GM21423 (cell line): ENCODE measurements around the gene ROBO4.

ENCODE experiments used
- ATAC-seq: cut with Tn5 transposase; IDR thresholded peaks from one replicate; pipeline ENCODE4 v1.9.1; 2021; ENCODE audit warnings: mild to moderate bottlenecking, moderate library complexity; ENCODE audit not compliant: unreplicated experiment

Gene ROBO4

DNA sequence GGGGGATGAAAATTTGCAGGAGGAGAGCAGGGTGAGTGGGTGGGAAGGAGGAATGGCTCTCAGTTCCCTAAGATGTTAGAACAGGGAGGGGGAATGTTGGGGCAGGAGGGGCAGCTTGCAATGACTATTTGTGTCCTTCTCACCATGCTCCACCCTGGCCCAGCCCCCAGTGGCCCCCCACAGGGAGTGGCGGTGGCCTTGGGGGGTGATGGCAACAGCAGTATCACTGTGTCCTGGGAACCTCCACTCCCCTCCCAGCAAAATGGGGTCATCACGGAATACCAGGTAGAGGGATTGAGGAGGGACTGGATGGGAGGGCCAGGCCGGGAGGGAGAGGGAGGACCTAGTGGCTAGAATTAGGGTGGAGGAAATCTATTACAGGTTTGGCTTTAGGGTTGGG lies 22.3 kb downstream of the ROBO4 start:
- no peak for ATAC-seq

DNA sequence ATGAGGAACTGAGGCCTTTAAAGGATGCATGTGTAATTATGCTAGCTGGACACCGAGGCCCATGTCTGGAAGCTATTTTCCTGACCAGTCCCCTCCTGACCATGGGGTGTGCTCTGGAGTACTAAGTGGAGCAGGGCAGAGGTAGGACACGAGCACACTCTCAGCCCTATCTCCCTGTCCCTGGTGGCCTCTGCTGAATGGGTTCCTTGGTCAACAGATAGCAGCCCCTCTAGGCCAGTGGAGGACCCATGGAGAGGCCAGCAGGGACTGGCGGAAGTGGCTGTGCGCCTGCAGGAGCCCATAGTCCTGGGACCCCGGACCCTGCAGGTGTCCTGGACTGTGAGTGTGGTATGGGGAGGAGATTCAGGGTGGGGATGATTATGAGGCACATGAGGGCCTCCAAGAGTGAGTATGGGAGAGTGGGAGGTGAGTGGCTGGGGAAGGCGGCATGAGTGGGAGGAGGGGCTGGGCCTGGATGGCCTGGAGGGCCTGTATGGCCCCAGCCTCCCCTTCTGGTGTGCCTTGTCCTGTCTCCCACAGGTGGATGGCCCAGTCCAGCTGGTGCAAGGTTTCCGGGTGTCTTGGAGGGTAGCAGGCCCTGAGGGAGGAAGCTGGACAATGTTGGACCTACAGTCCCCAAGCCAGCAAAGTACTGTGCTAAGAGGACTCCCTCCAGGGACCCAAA lies 23.0 kb downstream of the ROBO4 start:
- no peak for ATAC-seq

- no peak for ATAC-seq
These were observed 23.7 kb downstream of the ROBO4 start for GRCh38 chr11:124873951-124874350.

- ATAC-seq = no peak
These were observed 24.9 kb downstream of the ROBO4 start for GRCh38 chr11:124872741-124873140.

GRCh38 chr11:124872280-124872679 lies 25.4 kb downstream of the ROBO4 start:
- no peak for ATAC-seq

DNA sequence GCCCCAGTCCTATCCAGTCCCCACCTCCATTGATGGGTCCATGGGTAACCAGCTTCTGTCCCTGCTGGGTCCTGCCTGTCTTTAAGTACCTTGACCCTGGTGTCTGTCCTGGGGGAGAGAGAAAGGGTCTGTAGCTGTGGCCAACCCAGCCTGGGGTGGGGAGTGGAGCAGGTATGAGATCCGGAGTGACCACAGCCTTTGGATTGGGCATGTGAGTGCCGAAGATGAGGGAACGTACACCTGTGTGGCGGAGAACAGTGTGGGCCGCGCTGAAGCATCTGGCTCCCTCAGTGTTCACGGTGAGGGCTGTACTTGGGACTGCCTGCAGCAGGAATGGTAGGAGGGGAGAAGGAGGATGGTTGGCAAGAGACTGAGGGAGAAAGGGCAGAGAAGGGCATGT lies 27.2 kb downstream of the ROBO4 start:
- no peak for ATAC-seq

DNA sequence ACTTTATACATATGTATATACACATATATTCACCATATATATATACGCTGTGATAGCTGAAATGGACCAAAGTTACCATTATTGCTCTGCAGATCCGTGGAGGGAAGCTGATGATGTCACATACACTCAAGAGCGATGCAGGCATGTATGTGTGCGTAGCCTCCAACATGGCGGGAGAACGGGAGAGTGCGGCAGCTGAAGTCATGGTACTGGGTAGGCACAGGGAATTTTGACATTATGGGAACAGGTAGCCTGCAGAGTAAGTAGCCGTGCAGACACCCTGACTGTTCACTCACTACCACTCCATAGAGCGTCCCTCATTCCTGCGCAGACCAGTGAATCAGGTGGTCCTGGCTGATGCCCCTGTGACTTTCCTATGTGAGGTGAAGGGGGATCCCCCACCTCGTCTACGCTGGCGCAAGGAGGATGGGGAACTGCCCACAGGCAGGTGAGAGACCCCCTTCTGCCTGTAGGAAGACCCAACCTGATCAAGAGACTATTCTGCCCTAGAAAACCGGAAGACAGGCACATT lies 27.7 kb downstream of the ROBO4 start:
- ATAC-seq = no peak

DNA sequence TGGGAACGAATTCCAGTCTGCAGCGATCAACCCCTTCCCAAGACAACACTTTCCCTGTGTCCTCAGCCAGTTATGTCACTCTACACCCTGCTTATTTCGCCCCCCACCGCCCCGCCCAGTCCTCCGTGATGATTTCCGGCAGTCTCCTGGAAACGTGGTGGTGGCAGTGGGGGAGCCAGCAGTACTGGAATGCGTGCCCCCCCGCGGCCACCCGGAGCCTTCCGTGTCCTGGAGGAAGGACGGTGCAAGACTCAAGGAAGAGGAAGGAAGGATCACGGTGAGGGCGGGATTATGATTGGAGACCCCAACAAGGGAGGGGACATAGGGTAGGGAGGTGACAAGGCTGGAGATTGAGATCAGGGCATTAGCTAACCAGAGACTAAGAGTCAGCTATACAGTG lies 28.3 kb downstream of the ROBO4 start:
- ATAC-seq = no peak

DNA sequence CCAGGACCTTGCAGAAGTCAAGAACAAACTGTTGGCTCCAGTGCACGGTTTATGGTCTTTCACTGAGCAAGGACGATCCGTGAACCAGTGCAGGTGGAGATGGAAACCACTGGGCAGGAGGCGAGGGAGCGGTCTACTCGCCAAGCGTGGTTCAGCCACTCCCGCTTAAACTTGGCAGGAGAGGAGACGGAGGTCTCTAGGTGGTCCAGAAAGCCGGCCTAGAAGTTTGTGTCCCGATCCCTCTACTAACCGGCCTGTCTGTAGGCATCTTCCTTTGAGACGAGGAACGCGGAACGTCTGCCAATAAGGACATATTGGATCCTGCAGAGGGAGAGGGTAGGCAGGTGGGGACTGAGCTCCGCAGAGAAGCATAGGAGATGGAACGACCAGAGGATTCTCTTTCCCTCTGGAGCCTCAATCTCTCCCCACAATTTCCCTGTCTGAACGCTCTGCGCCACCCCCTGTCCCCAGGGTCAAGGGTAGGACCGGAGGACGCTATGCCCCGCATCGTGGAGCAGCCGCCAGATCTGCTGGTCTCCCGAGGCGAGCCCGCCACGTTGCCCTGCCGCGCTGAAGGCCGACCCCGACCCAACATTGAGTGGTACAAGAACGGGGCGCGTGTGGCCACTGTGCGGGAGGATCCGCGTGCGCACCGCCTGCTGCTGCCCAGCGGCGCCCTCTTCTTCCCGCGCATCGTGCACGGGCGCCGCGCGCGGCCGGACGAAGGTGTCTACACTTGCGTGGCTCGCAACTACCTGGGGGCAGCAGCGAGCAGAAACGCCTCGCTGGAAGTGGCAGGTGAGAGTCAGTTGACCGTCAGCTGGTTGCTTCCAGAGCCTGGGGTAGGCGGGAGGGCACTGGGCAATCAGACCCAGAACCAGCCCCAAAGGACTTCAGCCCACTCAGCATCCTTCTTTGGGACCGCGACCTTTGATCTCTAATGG lies 29.1 kb downstream of the ROBO4 start:
- ATAC-seq = no peak

DNA sequence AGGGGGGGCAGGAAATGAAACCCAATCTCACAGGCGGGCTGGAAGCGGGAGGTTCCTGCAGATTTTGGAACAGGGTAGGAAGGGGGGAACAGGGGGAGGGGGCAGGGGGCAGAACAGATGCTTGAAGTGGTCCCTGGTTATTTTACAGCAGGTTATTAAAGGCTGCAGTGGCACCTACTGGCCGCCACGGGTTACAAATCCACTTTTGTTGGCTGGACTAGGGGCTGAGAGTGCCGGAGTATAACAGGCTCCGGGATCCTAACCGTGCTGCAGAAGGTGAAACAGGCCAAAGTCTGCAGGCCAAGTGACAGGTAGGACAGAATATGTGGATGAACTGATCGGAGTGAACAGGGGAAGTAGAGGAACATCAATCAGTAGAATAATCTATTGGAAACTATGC lies 30.0 kb downstream of the ROBO4 start:
- ATAC-seq = no peak

GRCh38 chr11:124865902-124866851 lies 31.5 kb downstream of the ROBO4 start:
- no peak for ATAC-seq

GRCh38 chr11:124865181-124865901 lies 32.3 kb downstream of the ROBO4 start, which contains the start of gene ROBO3:
TSS of gene ROBO3 (plus strand) at chr11:124865432. CDS start at chr11:124865578, 146 bp downstream.
- ATAC-seq = no peak

DNA sequence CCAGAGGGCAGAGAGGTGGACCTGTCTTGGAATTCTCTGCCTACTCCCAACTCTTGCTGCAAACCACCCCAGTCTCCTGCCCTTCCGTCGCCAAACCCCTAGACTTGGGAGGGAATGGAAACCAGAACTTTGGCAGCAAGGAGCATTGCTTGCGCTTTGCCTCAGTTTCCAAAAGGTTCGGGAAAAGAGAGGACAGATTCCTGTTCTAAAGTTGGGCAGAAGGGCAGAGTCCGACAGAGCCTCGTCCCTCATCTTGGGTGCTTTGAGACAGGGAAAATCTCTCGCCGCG lies 32.8 kb downstream of the ROBO4 start:
- no peak for ATAC-seq

DNA sequence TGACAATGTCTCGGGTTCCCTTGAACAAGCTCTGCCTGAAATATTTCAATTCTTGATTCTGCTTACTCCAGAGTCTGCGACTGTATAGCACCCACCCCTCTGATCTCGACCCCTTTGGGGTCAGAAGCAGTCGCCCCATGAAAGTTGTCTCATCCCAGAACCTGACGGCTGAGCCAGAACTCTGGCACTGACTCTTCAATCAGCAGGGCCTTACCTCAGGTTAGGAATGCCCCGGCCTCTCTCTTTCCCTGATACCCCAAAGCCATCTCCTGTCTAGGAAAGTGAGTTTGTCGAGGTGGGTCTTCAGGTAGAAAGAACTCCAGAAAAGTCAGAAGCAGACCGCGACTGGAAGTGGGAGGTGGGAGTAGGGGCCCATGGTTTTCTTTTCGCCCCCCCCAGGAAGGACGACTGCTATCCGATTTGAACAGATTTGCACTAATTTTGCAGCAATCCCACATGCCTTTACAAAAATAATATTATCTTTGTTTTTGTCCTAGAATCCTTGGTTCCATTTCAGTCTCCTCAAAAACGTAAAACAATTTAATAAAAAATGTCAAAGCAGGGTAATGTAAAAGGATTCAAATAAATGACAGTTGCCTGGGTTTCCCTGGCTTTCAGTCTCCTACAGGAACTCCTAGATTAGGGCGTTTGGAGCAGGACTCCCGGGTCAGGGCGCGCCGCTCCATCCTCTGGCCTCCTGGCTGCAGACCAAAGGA lies 33.3 kb downstream of the ROBO4 start:
- no peak for ATAC-seq

GRCh38 chr11:124863826-124864165 lies 33.9 kb downstream of the ROBO4 start:
- ATAC-seq = no peak

GRCh38 chr11:124863137-124863825 lies 34.4 kb downstream of the ROBO4 start:
- no peak for ATAC-seq

DNA sequence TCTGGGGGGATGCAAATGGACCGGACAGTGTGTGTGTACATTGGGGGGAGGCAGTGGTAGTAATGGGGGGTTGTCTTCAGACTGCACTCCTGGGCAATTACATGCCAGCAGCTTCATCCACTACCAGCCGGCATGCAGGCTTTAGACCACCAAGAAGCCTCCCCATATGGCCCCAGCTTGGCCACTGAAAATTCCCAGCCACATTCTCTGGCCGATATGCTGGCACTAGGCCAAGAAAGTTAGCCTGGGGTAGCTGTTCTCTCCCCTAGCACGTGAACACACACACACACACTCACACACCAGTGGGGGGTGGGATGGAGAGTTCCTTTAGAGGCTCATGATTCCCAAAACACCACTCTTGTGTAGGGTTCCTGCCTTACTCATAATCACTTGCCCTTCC lies 36.0 kb downstream of the ROBO4 start:
- no peak for ATAC-seq

- ATAC-seq = no peak
These were observed 38.5 kb downstream of the ROBO4 start for GRCh38 chr11:124859171-124859570.

DNA sequence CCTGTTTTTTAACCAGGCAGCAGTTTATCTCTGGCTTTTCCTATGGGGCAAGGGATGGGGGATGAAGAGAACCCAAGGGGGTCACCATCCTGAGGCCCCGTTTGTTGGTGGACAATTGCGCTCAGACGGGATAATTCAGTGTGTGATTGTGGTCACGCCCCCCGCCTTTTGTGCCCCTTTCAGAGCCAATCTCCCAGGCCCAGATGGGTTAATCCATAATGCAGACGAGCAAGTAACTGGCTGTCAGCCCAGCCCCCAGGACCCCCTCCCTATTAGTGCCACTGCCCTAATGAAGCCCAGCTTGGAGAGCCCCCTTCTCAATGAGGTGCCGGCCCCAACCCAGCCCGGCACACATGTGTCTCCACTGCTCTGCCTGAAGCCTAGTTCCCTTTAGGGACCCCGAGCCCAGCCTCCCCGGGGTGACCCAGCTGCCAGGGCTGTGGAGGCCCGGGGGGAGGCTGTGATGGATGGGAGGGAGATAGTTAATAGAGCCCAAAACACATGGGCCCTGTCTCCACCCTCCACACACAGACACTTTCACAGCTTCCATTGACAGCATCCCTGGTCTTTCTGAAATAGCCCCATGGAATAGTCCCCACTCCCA lies 51.5 kb downstream of the ROBO4 start:
- ATAC-seq = no peak
